ENCODE measurements around the gene CPED1.

GRCh38 chr7:121198502-121198901 is 210.0 kb downstream of the CPED1 start:
- TF ChIP-seq CTCF (conservative IDR thresholded peaks at IDR 0.05 in 1 of 2, IDR thresholded peaks at IDR 0.05 in 1 of 2; ENCODE audit: low read depth in 1 of 2, low read length in 2 of 2) (no peak), EZH2 (IDR thresholded peaks at IDR 0.05; ENCODE audit: low read length, missing control alignments) (no peak)

All from fibroblast of lung (primary cell).